ENCODE results near the gene SPIRE2. TPM values are rescaled to one million over a fixed set of nuclear protein-coding genes. Genes with fewer than 3 reads are reported as not detected.

The SPIRE2 gene
- total RNA-seq, 1 donor from 2014 or later = 2.8 TPM

DNA sequence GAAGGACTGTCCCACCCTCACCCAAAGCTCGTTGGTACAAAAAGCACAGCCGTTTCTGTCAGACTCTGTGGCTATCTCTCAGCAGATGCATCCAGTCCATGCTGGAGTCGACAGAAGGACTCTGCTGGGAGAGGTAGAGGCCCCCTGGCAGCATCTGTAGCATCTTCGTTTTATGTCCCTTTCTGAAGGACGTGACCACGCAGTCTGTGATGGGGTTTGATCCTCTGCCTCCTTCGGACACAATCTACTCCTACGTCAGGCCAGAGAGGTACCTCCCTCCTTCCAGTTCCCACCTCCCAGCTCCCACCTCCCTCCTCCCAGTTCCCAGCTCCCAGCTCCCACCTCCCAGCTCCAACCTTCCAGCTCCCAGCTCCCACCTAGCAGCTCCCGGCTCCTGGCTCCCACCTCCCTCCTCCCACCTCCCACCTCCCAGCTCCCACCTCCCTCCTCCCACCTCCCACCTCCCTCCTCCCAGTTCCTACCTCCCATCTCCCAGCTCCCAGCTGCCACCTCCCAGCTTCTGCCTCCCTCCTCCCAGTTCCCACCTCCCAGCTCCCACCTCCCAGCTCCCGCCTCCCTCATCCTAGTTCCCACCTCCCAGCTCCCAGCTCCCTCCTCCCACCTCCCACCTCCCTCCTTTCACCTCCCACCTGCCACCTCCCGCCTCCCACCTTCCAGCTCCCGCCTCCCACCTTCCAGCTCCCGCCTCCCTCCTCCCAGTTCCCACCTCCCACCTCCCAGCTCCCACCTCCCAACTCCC lies 79.0 kb downstream of the SPIRE2 start:
- DNase-seq (ENCODE audit: low read depth) = no peak
- no peak overlapping the region for H3K4me3 ChIP-seq (ENCODE audit: low read depth, low read length)
- TF ChIP-seq, protein P1, sequence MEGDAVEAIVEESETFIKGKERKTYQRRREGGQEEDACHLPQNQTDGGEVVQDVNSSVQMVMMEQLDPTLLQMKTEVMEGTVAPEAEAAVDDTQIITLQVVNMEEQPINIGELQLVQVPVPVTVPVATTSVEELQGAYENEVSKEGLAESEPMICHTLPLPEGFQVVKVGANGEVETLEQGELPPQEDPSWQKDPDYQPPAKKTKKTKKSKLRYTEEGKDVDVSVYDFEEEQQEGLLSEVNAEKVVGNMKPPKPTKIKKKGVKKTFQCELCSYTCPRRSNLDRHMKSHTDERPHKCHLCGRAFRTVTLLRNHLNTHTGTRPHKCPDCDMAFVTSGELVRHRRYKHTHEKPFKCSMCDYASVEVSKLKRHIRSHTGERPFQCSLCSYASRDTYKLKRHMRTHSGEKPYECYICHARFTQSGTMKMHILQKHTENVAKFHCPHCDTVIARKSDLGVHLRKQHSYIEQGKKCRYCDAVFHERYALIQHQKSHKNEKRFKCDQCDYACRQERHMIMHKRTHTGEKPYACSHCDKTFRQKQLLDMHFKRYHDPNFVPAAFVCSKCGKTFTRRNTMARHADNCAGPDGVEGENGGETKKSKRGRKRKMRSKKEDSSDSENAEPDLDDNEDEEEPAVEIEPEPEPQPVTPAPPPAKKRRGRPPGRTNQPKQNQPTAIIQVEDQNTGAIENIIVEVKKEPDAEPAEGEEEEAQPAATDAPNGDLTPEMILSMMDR (conservative IDR thresholded peaks at IDR 0.05; ENCODE audit: low read depth, low read length) = no peak

DNA sequence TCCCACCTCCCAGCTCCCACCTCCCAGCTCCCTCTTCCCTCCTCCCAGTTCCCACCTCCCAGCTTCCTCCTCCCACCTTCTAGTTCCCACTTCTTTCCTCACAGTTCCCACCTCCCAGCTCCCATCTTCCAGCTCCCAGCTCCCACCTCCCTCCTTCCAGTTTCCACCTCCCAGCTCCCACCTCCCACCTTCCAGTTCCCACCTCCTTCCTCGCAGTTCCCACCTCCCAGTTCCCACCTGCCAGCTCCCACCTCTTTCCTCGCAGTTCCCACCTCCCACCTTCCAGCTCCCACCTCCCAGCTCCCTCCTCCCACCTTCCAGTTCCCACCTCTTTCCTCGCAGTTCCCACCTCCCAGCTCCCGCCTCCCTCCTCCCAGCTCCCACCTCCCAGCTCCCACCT lies 80.0 kb downstream of the SPIRE2 start:
- H3K4me3 ChIP-seq (ENCODE audit: low read depth, low read length) = no peak overlapping the region
- TF ChIP-seq, protein P1 (conservative IDR thresholded peaks at IDR 0.05; ENCODE audit: low read depth, low read length) = no peak
- DNase-seq (ENCODE audit: low read depth) = no peak

DNA sequence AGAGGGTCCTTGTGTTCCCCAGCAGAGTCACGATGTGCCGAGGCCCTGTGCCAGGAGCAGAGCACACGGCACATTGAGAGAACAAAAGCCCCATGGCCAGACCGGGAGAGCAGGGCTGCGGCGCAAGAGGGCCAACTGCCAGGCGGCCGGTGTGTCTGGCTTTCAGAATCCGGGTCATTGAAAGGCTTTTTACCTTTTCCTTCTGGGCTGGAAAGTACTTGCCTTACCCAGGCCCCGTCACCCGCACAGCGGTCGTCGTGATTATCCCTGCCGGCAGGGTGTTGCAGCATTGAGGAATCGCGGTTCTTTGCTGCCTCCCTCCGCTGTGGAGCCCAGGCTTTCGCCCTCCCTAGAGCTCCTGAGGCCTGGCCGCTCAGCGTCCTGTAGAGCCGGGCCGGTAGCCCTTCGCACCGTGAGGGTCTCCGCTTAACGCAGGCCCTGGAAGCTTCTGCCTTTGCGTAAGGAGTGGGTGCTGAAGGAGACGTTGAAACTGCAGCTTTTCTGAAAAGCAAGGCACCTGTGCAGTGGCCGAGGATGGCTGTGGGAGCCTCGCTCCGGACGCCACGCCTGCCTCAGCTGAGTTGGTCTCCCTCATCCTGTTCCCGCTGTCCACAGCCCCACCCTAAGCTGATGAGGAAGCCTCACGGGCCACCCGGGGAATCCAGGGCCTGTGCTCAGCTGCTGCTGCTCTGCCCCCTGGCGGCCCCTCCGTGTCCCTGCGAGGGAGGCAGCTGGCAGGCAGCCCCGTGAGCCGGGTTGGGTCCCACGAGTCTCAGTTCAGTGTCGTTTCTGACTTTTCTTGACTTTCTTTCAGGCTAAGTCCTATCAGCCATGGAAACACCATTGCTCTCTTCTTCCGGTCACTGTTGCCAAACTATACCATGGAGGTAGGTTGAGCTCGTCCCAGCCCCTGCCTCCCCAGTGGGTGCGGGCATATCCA lies 81.8 kb downstream of the SPIRE2 start:
- TF ChIP-seq, protein P1 (conservative IDR thresholded peaks at IDR 0.05; ENCODE audit: low read depth, low read length) = peak; percentile 78
- H3K4me3 ChIP-seq (ENCODE audit: low read depth, low read length) = no peak overlapping the region
- no peak for DNase-seq (ENCODE audit: low read depth)

DNA sequence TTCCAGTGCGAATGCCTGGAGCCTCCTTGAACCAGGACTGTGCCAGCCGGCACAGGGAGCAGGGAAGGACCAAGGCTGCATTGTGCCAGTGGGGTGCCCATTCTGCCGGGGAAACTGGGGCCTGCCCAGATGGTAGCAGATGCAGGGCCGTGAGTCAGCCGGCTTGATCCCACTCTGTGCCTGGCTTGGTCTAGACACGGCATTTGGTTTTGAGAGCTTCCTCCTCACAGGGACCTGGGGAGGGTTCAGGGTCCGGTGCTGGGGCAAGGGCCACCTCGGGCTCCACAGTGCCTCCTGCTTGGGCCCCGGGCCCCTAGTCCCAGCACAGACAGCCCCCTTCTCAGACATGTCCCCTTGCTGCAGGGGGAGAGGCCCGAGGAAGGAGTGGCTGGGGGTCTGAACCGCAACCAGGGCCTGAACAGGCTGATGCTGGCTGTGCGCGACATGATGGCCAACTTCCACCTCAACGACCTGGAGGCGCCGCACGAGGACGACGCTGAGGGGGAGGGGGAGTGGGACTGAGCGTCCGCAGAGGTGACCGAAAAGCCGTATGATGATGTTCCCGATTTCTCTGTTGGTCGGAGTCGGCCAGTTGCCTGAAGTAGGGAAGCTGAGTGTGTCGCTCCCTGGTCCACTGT lies 82.6 kb downstream of the SPIRE2 start:
- no peak overlapping the region for H3K4me3 ChIP-seq (ENCODE audit: low read depth, low read length)
- no peak for DNase-seq (ENCODE audit: low read depth)
- TF ChIP-seq, protein P1 (conservative IDR thresholded peaks at IDR 0.05; ENCODE audit: low read depth, low read length) = no peak

DNA sequence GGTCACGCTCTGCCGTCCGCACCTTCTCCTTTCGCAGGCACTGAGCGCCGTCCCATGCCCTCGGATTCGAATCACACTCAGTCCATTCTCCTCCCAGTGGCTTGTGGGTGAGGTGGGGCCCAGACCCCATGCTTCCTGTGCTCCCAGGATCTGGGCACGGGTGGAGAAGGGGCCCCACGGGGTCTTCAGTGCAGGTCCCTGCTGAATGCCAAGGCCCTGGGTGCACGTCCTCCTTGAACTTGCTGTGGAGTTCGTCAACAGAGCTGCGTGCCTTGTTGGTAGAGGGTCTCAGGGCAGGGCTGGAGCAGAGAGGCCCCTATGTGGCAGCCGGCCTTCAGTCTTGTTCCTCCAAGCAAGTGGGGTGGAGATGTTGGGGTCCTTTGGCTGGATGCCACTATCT lies 83.1 kb downstream of the SPIRE2 start:
- no peak overlapping the region for H3K4me3 ChIP-seq (ENCODE audit: low read depth, low read length)

DNA sequence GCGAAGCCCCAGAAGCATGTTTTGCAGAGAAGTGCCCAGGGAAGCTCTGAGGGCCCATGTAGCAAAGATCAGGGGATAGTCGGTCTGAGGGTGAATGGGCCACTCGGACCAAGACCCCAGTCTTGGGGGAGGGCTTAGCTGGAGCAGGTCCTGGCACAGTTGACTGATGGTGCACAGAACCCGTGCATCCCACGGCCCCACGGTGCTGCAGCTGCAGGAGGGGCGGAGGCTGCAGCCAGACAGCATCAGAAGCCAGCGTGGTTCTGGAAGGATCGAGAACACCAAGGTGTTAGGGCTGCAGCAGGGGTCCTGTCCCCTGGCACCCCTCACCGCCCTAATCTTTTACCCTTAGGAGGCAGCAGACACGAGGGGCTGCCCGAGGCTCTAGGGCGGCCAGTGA lies 83.9 kb downstream of the SPIRE2 start:
- TF ChIP-seq, protein P1 (conservative IDR thresholded peaks at IDR 0.05; ENCODE audit: low read depth, low read length) = no peak
- H3K4me3 ChIP-seq (ENCODE audit: low read depth, low read length) = no peak overlapping the region
- no peak for DNase-seq (ENCODE audit: low read depth)

More for the DNA sequence above, 83.1 kb downstream of the SPIRE2 start:
- TF ChIP-seq, protein P1 (conservative IDR thresholded peaks at IDR 0.05; ENCODE audit: low read depth, low read length) = no peak
- DNase-seq (ENCODE audit: low read depth) = no peak
